Tibial artery (tissue), 4 donors: ENCODE results near the gene PDE8B.
"Not testable (repeated sequence)": the region's sequence is repeated elsewhere in the genome, so short reads cannot be mapped to it uniquely, and the experiment has no call there.

Experiments used
- DNase-seq, 2 donors: peaks; one replicate each; pipeline ENCODE4 v3.0.0-alpha.2; 2019
- H3K27ac ChIP-seq, 2 donors: fragments of 200-600 bp; sonication (generic) in 1 of 2; 1 replicate in 1 of 2; 2 replicates in 1 of 2; pipeline ENCODE4 v1.5.1; 2018 to 2019; ENCODE audit warnings: mild to moderate bottlenecking in 1 of 2
- H3K27me3 ChIP-seq, 2 donors: fragments of 200-600 bp; sonication (generic) in 1 of 2; one replicate each; pipeline versions ENCODE4 v1.5.1 to v1.6.0; 2016 to 2019
- H3K36me3 ChIP-seq, 3 donors: fragments of 200-600 bp; sonication (generic) in 2 of 3; one replicate each; pipeline ENCODE4 v1.5.1; 2016 to 2019; ENCODE audit warnings: mild to moderate bottlenecking in 2 of 3
- H3K4me1 ChIP-seq, 4 donors: fragments of 200-600 bp; sonication (generic) in 2 of 4; 1 replicate in 3 of 4; 2 replicates in 1 of 4; pipeline ENCODE4 v1.5.1; 2016 to 2019
- H3K4me3 ChIP-seq, 2 donors: fragments of 200-600 bp; sonication (generic) in 1 of 2; 1 replicate in 1 of 2; 2 replicates in 1 of 2; pipeline ENCODE4 v1.5.1; 2018 to 2019; ENCODE audit warnings: mild to moderate bottlenecking in 2 of 2
- H3K9me3 ChIP-seq, 3 donors: fragments of 200-600 bp; sonication (generic) in 1 of 3; one replicate each; pipeline ENCODE4 v1.5.1; 2016 to 2019
- intact Hi-C: fragments of 100-400 bp; cut with DNase I; formaldehyde crosslinking; loops from one replicate; pipeline ENCODE4 v1.15.0; 2023; ENCODE audit warnings: low total_unique reads
- TF ChIP-seq, protein P1 (sequence below), 2 experiments: fragments of 200-600 bp in 1 of 2; fragments of 450-650 bp in 1 of 2; IDR thresholded peaks; one replicate each; pipeline ENCODE4 v1.5.1; 2017 to 2019; ENCODE audit warnings: antibody characterized with exemption in 2 of 2, mild to moderate bottlenecking in 1 of 2, moderate library complexity in 1 of 2

PDE8B gene

DNA sequence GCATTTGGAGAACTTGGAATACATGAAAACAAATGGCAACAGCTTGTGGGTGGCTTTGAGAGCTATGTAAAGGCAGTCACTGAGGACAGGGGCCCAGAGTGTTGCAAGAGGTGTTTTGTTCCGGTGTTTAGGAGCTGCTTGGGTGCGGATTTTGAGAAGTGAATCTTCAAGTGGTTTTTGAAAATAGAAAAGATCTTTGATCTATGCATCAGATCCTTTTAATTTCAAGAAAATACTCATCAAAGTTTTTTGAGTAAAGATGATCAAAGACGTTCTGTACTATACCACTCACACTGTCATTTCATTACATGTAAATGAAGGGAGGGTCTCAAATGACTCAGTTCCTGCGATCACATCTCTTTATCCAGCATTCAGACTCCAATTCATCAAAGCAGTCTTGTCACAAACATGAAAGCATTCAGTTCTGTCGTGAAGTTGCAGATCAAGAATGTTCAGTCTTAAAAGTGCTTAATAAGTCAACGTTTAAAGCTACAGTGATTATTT is 169.1 kb downstream of the PDE8B start:
- H3K4me1 ChIP-seq, result no peaks in the 10 kb centered on the region
- H3K27ac ChIP-seq, result no peak overlapping the region
- H3K9me3 ChIP-seq, result no peaks in the 10 kb centered on the region
- no peak overlapping the region for H3K4me3 ChIP-seq
- intact Hi-C loops, result no loop called here
- no peaks in the 10 kb centered on the region for H3K36me3 ChIP-seq
- DNase-seq, result no peak
- no peaks in the 10 kb centered on the region for H3K27me3 ChIP-seq
- TF ChIP-seq, protein P1, sequence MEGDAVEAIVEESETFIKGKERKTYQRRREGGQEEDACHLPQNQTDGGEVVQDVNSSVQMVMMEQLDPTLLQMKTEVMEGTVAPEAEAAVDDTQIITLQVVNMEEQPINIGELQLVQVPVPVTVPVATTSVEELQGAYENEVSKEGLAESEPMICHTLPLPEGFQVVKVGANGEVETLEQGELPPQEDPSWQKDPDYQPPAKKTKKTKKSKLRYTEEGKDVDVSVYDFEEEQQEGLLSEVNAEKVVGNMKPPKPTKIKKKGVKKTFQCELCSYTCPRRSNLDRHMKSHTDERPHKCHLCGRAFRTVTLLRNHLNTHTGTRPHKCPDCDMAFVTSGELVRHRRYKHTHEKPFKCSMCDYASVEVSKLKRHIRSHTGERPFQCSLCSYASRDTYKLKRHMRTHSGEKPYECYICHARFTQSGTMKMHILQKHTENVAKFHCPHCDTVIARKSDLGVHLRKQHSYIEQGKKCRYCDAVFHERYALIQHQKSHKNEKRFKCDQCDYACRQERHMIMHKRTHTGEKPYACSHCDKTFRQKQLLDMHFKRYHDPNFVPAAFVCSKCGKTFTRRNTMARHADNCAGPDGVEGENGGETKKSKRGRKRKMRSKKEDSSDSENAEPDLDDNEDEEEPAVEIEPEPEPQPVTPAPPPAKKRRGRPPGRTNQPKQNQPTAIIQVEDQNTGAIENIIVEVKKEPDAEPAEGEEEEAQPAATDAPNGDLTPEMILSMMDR (IDR thresholded peaks at IDR 0.05), result no peak

DNA sequence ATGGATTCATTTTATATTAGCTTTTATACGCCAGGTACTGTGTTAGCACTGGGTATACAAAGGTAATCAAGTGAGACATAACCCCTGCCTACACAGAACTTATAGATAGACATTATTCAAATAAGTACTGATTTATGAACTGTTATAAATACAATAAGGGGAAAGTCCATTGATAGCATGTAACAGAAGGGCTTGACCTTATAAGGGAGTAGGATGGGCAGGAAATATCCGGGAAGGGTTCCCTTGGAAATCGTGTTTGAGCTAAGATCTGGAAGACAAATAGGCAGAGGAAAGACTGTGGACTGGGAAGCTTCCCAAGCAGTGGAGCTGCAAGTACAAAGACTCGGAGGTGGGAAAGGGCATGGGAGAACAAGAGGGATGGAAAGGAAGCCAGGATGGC is 170.2 kb downstream of the PDE8B start:
- DNase-seq, result no peak
- peaks cover 0 to 3% (median 0%) of the 10 kb centered on the region in 4 donors for H3K4me1 ChIP-seq
- TF ChIP-seq, protein P1 (IDR thresholded peaks at IDR 0.05), result no peak
- no peaks in the 10 kb centered on the region for H3K27me3 ChIP-seq
- no peak overlapping the region for H3K27ac ChIP-seq
- no peaks in the 10 kb centered on the region for H3K9me3 ChIP-seq
- H3K36me3 ChIP-seq, result no peaks in the 10 kb centered on the region
- intact Hi-C loops, result no loop called here
- no peak overlapping the region for H3K4me3 ChIP-seq

DNA sequence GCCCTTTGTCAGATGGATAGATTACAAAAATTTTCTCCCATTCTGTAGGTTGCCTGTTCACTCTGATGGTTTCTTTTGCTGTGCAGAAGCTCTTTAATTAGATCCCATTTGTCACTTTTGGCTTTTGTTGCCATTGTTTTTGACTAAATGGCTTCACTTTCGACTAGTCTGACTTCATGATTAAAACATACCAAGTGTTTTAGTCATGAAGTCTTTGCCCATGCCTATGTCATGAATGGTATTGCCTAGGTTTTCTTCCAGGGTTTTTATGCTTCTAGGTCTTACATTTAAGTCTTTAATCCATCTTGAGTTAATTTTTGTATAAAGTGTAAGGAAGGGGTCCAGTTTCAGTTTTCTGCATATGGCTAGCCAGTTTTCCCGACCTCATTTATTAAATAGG is 172.9 kb downstream of the PDE8B start:
- H3K4me3 ChIP-seq, DNase-seq, H3K9me3 ChIP-seq, H3K36me3 ChIP-seq, H3K27ac ChIP-seq, H3K27me3 ChIP-seq, intact Hi-C loops: not testable (repeated sequence)
- peaks cover 0 to 11% (median 0%) of the 10 kb centered on the region in 4 donors for H3K4me1 ChIP-seq

DNA sequence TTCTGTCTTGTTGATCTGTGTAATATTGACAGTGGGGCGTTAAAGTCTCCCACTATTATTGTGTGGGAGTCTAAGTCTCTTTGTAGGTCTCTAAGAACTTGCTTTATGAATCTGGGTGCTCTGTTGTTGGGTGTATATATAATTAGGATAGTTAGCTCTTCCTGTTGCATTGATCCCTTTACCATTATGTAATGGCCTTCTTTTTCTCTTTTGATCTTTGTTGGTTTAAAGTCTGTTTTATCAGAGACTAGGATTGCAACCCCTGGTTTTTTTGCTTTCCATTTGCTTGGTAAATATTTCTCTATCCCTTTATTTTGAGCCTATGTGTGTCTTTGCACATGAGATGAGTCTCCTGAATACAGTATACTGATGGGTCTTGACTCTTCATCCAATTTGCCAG is 175.9 kb downstream of the PDE8B start:
- H3K4me3 ChIP-seq, H3K27ac ChIP-seq, H3K36me3 ChIP-seq, intact Hi-C loops, DNase-seq, H3K27me3 ChIP-seq, H3K9me3 ChIP-seq: not testable (repeated sequence)
- H3K4me1 ChIP-seq, result peaks cover 0 to 38% (median 9%) of the 10 kb centered on the region in 4 donors

DNA sequence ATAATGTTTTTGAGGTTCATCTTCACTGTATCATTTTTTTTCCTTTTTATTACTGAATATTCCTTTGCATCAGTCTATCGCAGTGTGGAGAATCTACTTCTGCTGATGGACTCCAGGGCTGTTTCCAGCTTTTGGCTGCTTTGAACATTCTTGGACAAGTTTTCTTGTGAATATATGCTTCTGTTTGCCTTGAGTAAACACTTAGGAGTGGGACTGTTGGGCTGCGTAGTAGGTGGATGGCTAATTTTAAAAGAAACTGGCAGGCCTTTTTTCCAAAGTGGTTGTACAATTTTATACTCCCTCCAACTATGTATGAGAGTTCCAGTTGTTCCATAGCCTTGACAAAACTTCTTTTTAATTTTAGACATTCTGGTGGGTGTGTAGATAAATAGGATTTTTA is 179.3 kb downstream of the PDE8B start:
- DNase-seq, result no peak

DNA sequence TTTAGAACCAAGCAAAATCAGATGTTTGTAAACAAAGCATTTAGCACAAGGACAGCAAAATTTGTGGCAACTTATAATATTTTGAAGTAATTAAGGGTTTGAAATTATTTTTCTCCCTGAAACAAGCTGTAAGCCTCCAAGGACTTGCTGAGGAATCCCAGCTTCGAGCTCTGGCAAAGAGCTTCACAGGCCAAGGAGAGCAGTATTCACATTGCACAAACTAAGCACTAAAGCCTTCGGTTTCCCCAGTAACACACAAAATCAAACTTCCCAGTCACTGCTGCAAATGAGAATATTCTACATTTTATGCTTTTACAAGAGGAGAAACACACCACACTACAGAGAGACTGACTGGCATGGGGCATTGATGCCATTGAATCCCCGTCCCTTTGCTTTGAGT is 179.7 kb downstream of the PDE8B start:
- TF ChIP-seq, protein P1 (IDR thresholded peaks at IDR 0.05), result no peak
- intact Hi-C loops, result no loop called here
- peaks cover 0 to 45% (median 9%) of the 10 kb centered on the region in 4 donors for H3K4me1 ChIP-seq

More for the DNA sequence above, 179.3 kb downstream of the PDE8B start:
- H3K36me3 ChIP-seq, result no peaks in the 10 kb centered on the region
- TF ChIP-seq, protein P1 (IDR thresholded peaks at IDR 0.05), result no peak
- intact Hi-C loops, result no loop called here
- peak overlapping the region; percentile 23 to 60 for H3K27ac ChIP-seq
- H3K4me1 ChIP-seq, result peaks cover 0 to 45% (median 9%) of the 10 kb centered on the region in 4 donors
- no peaks in the 10 kb centered on the region for H3K9me3 ChIP-seq
- no peak overlapping the region for H3K4me3 ChIP-seq
- no peaks in the 10 kb centered on the region for H3K27me3 ChIP-seq

DNA sequence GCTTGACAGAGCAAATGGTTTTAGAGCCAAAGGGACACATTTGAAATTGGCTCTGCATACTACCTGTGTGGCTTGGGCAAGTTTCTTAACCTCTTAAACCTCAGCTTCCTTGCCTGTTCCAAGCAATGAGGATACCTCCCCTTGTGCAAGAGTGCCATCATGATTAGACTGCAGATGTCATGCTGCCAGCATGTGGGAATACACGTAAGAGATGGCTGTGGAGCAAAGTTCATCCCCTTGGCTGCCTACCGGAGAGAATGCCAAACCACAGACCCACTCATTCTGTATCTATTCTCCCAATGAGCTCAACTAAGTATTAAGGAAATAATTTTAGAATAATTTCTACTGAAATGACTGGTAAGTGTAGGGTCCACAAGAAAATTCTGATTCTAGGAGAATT is 180.3 kb downstream of the PDE8B start:
- Histone ChIP-seq H3K27ac (peak overlapping the region; percentile 23 to 60), H3K4me3 (no peak overlapping the region), H3K4me1 (peaks cover 0 to 41% (median 9%) of the 10 kb centered on the region in 4 donors), H3K27me3 (no peaks in the 10 kb centered on the region), H3K9me3 (no peaks in the 10 kb centered on the region), H3K36me3 (no peaks in the 10 kb centered on the region)
- TF ChIP-seq, protein P1 (IDR thresholded peaks at IDR 0.05), result no peak
- intact Hi-C loops, result no loop called here
- no peak for DNase-seq

More for the DNA sequence above, 179.7 kb downstream of the PDE8B start:
- H3K27me3 ChIP-seq, result no peaks in the 10 kb centered on the region
- no peaks in the 10 kb centered on the region for H3K9me3 ChIP-seq
- no peak for DNase-seq
- H3K36me3 ChIP-seq, result no peaks in the 10 kb centered on the region
- H3K27ac ChIP-seq, result peak overlapping the region; percentile 23 to 60
- no peak overlapping the region for H3K4me3 ChIP-seq
